Neuronal stem cell (in vitro differentiated cells): ENCODE results near the gene CNDP2. TPM values are rescaled to one million over a fixed set of nuclear protein-coding genes. Genes with fewer than 3 reads are reported as not detected.
A peak's percentile ranks its signal among the peaks of the same experiment; 100 is the strongest.

ENCODE experiments used
- DNase-seq: peaks from one replicate; pipeline ENCODE4 v3.0.0-alpha.2; 2013; ENCODE audit warnings: low spot score
- H2AFZ ChIP-seq: one replicate; pipeline ENCODE4 v1.6.1; 2013; ENCODE audit warnings: mild to moderate bottlenecking, low read length, inconsistent platforms
- H2AK5ac ChIP-seq: 2 replicates; pipeline ENCODE4 v1.6.1; 2013; ENCODE audit warnings: low read depth, mild to moderate bottlenecking, inconsistent platforms, low read length, moderate library complexity, mixed read lengths
- H2BK120ac ChIP-seq: 2 replicates; pipeline ENCODE4 v1.6.1; 2013; ENCODE audit warnings: low read depth, mild to moderate bottlenecking, inconsistent platforms, low read length, moderate library complexity, mixed read lengths
- H2BK12ac ChIP-seq: one replicate; pipeline ENCODE4 v1.6.1; 2013; ENCODE audit warnings: low read length, inconsistent platforms
- H2BK15ac ChIP-seq: 2 replicates; pipeline ENCODE4 v1.6.1; 2013; ENCODE audit warnings: mild to moderate bottlenecking, low read length, inconsistent platforms, mixed read lengths
- H2BK5ac ChIP-seq: one replicate; pipeline ENCODE4 v1.6.1; 2013; ENCODE audit warnings: inconsistent platforms, mild to moderate bottlenecking, low read length, moderate library complexity
- H3K14ac ChIP-seq: one replicate; pipeline ENCODE4 v1.6.1; 2013; ENCODE audit warnings: low read length, inconsistent platforms
- H3K18ac ChIP-seq: 2 replicates; pipeline ENCODE4 v1.6.1; 2013; ENCODE audit warnings: low read length, inconsistent platforms
- H3K23ac ChIP-seq: 2 replicates; pipeline ENCODE4 v1.6.1; 2013; ENCODE audit warnings: low read depth, mild to moderate bottlenecking, mixed read lengths, low read length, inconsistent platforms; ENCODE audit not compliant: poor library complexity
- H3K27ac ChIP-seq: replicated peaks from 3 replicates; pipeline ENCODE4 v1.5.1; 2013; ENCODE audit warnings: low read length, inconsistent platforms
- H3K27me3 ChIP-seq, 3 experiments: 2 replicates each; pipeline ENCODE4 v1.6.1; 2013; ENCODE audit warnings: low read length in 3 of 3, mild to moderate bottlenecking in 2 of 3, inconsistent platforms in 1 of 3, low read depth in 1 of 3, mixed read lengths in 1 of 3, moderate library complexity in 1 of 3; ENCODE audit not compliant: control insufficient read depth in 3 of 3, insufficient read depth in 3 of 3
- H3K36me3 ChIP-seq, 2 donors: replicated peaks in 1 of 2; 2 replicates each; pipeline ENCODE4 v1.6.1; 2013; ENCODE audit warnings: low read length in 2 of 2; ENCODE audit not compliant: control insufficient read depth in 2 of 2, insufficient read depth in 2 of 2
- H3K4ac ChIP-seq: 2 replicates; pipeline ENCODE4 v1.6.1; 2013; ENCODE audit warnings: inconsistent platforms, mild to moderate bottlenecking, low read length, moderate library complexity
- H3K4me1 ChIP-seq, 2 donors: 1 replicate in 1 of 2; 2 replicates in 1 of 2; pipeline ENCODE4 v1.6.1; 2013; ENCODE audit warnings: low read length in 2 of 2, low read depth in 1 of 2; ENCODE audit not compliant: control insufficient read depth in 2 of 2, insufficient read depth in 1 of 2
- H3K4me2 ChIP-seq: one replicate; pipeline ENCODE4 v1.6.1; 2013; ENCODE audit warnings: mild to moderate bottlenecking, low read length, inconsistent platforms; ENCODE audit not compliant: insufficient read depth, poor library complexity, severe bottlenecking
- H3K4me3 ChIP-seq, 2 donors: 2 replicates each; pipeline ENCODE4 v1.5.1; 2013; ENCODE audit warnings: low read length in 2 of 2, mild to moderate bottlenecking in 2 of 2, inconsistent platforms in 1 of 2, moderate library complexity in 1 of 2
- H3K79me1 ChIP-seq: one replicate; pipeline ENCODE4 v1.6.1; 2013; ENCODE audit warnings: low read depth, mild to moderate bottlenecking, inconsistent platforms, low read length, moderate library complexity
- H3K9ac ChIP-seq: one replicate; pipeline ENCODE4 v1.6.1; 2013; ENCODE audit warnings: mild to moderate bottlenecking, low read depth, low read length, inconsistent platforms; ENCODE audit not compliant: poor library complexity
- H3K9me3 ChIP-seq, 2 donors: replicated peaks in 1 of 2; 2 replicates each; pipeline versions ENCODE3 to v1.6.1; 2013; ENCODE audit warnings: low read length in 2 of 2, mild to moderate bottlenecking in 2 of 2, inconsistent platforms in 1 of 2, low read depth in 1 of 2, mixed read lengths in 1 of 2, moderate library complexity in 1 of 2; ENCODE audit not compliant: control insufficient read depth in 2 of 2, insufficient read depth in 1 of 2
- H4K8ac ChIP-seq: one replicate; pipeline ENCODE4 v1.6.1; 2013; ENCODE audit warnings: low read depth, mild to moderate bottlenecking, inconsistent platforms, low read length, moderate library complexity
- H4K91ac ChIP-seq: one replicate; pipeline ENCODE4 v1.6.1; 2013; ENCODE audit warnings: low read length, low read depth, mild to moderate bottlenecking, inconsistent platforms; ENCODE audit not compliant: poor library complexity
- WGBS, 2 donors: extraction: QIAGEN DNeasy Blood & Tissue Kit; methylation state at CpG; one replicate each; pipeline ENCODE4 v1.1.7; 2013; ENCODE audit warnings: missing lambda C conversion rate in 2 of 2, mixed read lengths in 1 of 2; ENCODE audit not compliant: insufficient read length in 2 of 2, insufficient replicate concordance in 1 of 2; ENCODE audit errors: extremely low coverage in 2 of 2; 5-methylcytosine and 5-hydroxymethylcytosine counted together
- polyA plus RNA-seq, 2 experiments: library from polyadenylated mRNA; stranded (reverse); fragments of 200-250 nt; gene quantifications; one replicate each; pipeline ENCODE4 v1.2.3, GENCODE V29; 2013

Gene CNDP2
- 104 TPM for polyA plus RNA-seq (2013, experiment 1 of 2)
- 104 TPM for polyA plus RNA-seq (2013, experiment 2 of 2)

DNA sequence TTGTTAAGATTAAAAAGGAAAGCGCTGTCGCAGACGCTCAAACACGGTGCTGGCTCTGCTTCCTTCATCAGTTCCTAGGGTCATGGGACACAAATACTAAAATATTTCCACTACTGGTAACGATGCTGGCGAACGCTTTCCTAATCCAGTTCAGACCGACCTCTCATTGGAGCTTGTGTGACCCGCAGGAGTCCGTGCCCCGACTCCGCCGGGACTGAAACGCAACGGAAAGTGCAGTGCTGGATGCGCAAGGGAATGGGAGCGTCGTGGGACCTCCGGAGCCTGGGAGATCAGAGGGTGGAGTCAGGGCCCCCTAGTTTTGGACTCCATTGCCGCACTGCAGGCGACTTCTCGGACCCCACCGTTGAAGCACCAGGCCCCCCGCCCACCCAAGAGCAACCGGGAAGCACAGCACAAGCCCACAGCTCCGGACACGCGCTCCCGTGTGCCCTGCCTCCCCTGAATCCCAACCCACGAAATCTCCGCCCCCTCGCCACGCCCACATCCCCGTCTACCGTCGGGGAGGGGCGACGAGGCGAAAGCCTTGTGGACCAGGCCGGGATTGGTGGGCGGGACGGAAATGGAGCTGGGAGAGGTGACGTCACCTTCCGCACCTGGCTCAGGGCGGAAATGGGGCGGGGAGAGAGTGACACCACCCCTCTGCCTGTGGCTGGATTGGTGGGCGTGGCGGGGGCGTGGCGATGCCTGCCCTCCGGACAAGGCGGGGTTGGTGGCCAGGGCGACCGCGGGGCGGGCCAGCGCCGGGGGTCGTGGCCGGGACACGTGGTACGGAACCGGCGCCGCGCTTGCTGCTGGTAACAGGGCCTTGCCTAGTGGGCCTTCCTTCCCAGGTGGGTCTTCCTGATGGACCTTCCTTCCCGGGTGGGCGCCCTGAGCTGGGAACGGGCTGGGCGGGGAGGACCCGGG, at the start of gene CNDP2:
CNDP2 (plus strand) TSS at position 783 of the 927 bp plus-strand sequence. CDS start 3,611 bp downstream, outside the sequence.
- peak; percentile 99 for DNase-seq
- no CpG with 5 or more reads among the region's 71 CpGs for WGBS, 2 donors
- Histone ChIP-seq H3K9me3 (peaks cover 0 to 6% of the 10 kb centered on the region in 2 donors), H2BK15ac (peak within 1 kb of the TSS; percentile 26), H3K4me2 (peak within 1 kb of the TSS; percentile 72), H3K4me3 (peak within 1 kb of the TSS; percentile 86 to 100), H4K91ac (peak within 1 kb of the TSS; percentile 62), H2AK5ac (peak within 1 kb of the TSS; percentile 31), H3K27ac (peak within 1 kb of the TSS; percentile 2), H3K36me3 (peaks cover 3 to 34% of the 10 kb centered on the region in 2 donors), H3K79me1 (peaks cover 4% of the 10 kb centered on the region), H3K4me1 (peaks cover 5 to 10% of the 10 kb centered on the region in 2 donors), H3K18ac (peak within 1 kb of the TSS; percentile 97), H2BK12ac (peak within 1 kb of the TSS; percentile 67), H3K14ac (peak within 1 kb of the TSS; percentile 97), H3K4ac (no peak within 1 kb of the TSS), H3K9ac (peak within 1 kb of the TSS; percentile 96), H3K23ac (peak within 1 kb of the TSS; percentile 96), H2BK120ac (peak within 1 kb of the TSS; percentile 79), H3K27me3 (no peaks in the 10 kb centered on the region), H2BK5ac (peak within 1 kb of the TSS; percentile 83), H2AFZ (peak within 1 kb of the TSS; percentile 94), H4K8ac (peak within 1 kb of the TSS; percentile 76)

- no peak overlapping the region for H3K4me2 ChIP-seq
These were observed 49.3 kb upstream of the CNDP2 start for GRCh38 chr18:74446631-74447403.

GRCh38 chr18:74447404-74448152, 48.6 kb upstream of the CNDP2 start:
- Histone ChIP-seq H3K4me2 (no peak overlapping the region), H3K4ac (no peak overlapping the region), H2BK15ac (peak overlapping the region; percentile 86), H3K4me3 (no peak overlapping the region), H4K91ac (no peak overlapping the region), H3K23ac (no peak overlapping the region), H2BK120ac (no peak overlapping the region), H3K9me3 (peaks cover 0 to 3% of the 10 kb centered on the region in 2 donors), H2AFZ (no peak overlapping the region), H3K36me3 (peaks cover 0 to 2% of the 10 kb centered on the region in 2 donors), H3K27me3 (peaks cover 0 to 48% (median 0%) of the 10 kb centered on the region in 3 experiments), H3K27ac (no peak overlapping the region), H4K8ac (no peak overlapping the region), H3K14ac (no peak overlapping the region), H3K18ac (peak overlapping the region; percentile 76), H3K9ac (no peak overlapping the region), H2BK5ac (no peak overlapping the region), H3K4me1 (peaks cover 0 to 27% of the 10 kb centered on the region in 2 donors), H3K79me1 (no peaks in the 10 kb centered on the region), H2BK12ac (no peak overlapping the region), H2AK5ac (peak overlapping the region; percentile 56)
- no CpG with 5 or more reads among the region's 16 CpGs for WGBS, 2 donors
- DNase-seq: no peak

More at GRCh38 chr18:74446631-74447403, 49.3 kb upstream of the CNDP2 start:
- Histone ChIP-seq H3K27ac (no peak overlapping the region), H3K27me3 (peaks cover 0 to 40% (median 0%) of the 10 kb centered on the region in 3 experiments), H3K9me3 (peaks cover 0 to 3% of the 10 kb centered on the region in 2 donors), H3K18ac (peak overlapping the region; percentile 76), H2BK15ac (peak overlapping the region; percentile 86), H2BK120ac (no peak overlapping the region), H3K36me3 (peaks cover 0 to 2% of the 10 kb centered on the region in 2 donors), H4K8ac (no peak overlapping the region), H2AFZ (no peak overlapping the region), H2BK12ac (no peak overlapping the region), H2BK5ac (no peak overlapping the region), H3K4ac (no peak overlapping the region), H3K14ac (no peak overlapping the region), H4K91ac (peak overlapping the region; percentile 7), H3K4me1 (peaks cover 0 to 23% of the 10 kb centered on the region in 2 donors), H3K23ac (no peak overlapping the region), H2AK5ac (peak overlapping the region; percentile 56), H3K79me1 (no peaks in the 10 kb centered on the region), H3K9ac (peak overlapping the region; percentile 45), H3K4me3 (no peak overlapping the region)
- WGBS, 2 donors: no CpG with 5 or more reads among the region's 38 CpGs
- DNase-seq: no peak
